ENCODE measurements around the gene WWP2. TPM values are rescaled to one million over a fixed set of nuclear protein-coding genes. Genes with fewer than 3 reads are reported as not detected.
"Not testable (repeated sequence)": the region's sequence is repeated elsewhere in the genome, so short reads cannot be mapped to it uniquely, and the experiment has no call there.

WWP2 gene
- total RNA-seq: 42.5 TPM

DNA sequence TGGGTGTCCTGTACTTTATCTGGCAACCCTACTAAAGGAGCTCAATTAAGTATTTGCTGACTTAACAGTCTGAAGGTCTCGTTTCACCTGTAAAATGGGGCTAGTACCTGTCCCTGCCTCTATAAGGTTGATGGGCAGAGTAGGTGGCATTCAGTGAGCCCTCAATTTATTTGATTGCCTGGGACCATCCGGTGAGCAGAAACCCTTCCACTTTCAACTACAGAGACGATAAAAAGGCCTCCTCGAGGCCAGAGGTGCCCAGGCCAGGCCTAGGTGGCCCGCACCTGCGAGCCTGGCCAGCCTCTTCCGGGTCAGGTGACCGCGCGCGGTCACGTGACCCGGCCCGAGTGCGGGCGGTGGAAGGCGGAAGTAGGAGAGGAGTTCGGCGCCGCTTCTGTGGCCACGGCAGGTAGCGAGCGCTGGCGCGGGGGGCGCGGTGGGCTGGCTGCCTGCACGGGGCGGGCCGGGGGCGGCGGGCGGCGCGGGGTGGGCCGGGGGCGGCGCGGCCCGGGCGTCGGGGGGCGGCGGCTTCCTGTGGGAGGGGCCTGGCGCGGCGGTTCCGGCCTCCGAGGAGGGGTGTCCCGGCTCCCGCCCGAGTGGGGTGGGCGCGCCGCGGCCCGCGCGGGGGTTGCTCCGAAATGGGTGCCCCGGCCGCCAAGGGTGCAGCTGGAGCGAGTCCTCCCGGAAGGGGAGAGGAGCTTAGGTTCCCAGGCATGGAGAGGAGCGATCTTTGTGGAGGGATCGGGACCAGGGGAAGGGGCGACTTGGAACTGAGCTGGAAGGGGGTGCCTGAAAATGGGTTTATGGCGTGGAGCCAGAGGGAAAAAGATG, at the start of gene WWP2:
WWP2 (plus strand) TSS at position 350 of the 831 bp plus-strand sequence. CDS start 24,679 bp downstream, outside the sequence.
- no peaks in the 10 kb centered on the region for H3K9me3 ChIP-seq (ENCODE audit: low read depth, low read length)
- H3K4me1 ChIP-seq (ENCODE audit: insufficient read depth, low read length): peaks cover 25% of the 10 kb centered on the region
- peak within 1 kb of the TSS; percentile 89 for H3K4me3 ChIP-seq (ENCODE audit: low read length)
- H3K27me3 ChIP-seq (ENCODE audit: insufficient read depth, low read length): no peaks in the 10 kb centered on the region

DNA sequence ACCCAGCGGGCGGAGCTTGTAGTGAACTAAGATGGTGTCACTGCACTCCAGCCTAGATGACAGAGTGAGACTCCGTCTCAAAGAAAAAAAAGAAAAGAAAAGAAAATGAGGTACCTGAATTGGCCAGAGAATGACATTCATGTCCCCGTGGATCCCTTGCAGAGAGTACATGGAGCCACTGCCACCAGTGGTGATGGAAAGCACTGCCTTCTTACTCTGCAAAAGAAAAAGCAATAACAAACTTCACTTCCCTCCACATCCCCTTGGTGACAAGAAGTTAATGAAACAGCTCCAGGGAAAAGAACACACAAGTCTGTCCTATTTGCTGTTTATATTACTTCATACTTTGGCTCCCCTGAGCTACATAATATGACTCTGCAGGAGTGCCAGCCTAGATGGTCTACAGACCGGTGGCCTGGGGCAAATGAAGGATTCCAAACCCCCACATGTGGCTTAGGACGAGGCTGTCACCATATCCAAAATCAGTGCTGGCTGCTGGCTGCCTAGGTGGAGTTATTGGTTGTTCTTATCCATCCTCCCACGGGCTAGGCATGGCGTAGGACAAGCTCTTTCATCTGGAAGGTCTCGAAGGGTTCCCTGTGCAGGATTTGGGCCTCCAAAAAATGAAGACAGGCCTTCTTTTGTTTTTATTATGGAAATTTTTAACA, 49.1 kb upstream of the WWP2 start:
- no peak overlapping the region for H3K4me3 ChIP-seq (ENCODE audit: low read length)
- H3K4me1 ChIP-seq (ENCODE audit: insufficient read depth, low read length): no peaks in the 10 kb centered on the region
- H3K27me3 ChIP-seq (ENCODE audit: insufficient read depth, low read length): no peaks in the 10 kb centered on the region
- H3K9me3 ChIP-seq (ENCODE audit: low read depth, low read length): no peaks in the 10 kb centered on the region

DNA sequence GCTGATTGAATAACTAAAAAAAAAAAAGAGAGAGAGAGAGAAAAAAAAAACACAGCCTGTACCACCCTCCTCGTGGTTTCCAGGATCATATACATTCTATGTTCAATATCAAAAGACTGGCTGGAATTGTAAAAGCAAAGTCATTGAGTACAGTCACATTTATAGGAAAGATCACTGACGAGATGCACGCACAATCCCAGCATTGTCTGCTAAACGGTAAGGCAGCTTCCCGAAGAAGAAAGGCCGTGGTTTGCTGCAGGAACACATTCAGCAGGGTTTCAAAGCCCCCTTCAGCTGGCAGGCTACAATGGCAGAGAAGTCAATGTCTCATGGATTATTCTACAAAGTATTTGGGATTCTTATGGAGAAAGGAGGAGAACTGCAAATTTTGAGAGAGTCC, 45.1 kb upstream of the WWP2 start:
- no peak overlapping the region for H3K4me3 ChIP-seq (ENCODE audit: low read length)
- H3K9me3 ChIP-seq (ENCODE audit: low read depth, low read length): no peaks in the 10 kb centered on the region
- H3K27me3 ChIP-seq (ENCODE audit: insufficient read depth, low read length): no peaks in the 10 kb centered on the region
- H3K4me1 ChIP-seq (ENCODE audit: insufficient read depth, low read length): no peaks in the 10 kb centered on the region

DNA sequence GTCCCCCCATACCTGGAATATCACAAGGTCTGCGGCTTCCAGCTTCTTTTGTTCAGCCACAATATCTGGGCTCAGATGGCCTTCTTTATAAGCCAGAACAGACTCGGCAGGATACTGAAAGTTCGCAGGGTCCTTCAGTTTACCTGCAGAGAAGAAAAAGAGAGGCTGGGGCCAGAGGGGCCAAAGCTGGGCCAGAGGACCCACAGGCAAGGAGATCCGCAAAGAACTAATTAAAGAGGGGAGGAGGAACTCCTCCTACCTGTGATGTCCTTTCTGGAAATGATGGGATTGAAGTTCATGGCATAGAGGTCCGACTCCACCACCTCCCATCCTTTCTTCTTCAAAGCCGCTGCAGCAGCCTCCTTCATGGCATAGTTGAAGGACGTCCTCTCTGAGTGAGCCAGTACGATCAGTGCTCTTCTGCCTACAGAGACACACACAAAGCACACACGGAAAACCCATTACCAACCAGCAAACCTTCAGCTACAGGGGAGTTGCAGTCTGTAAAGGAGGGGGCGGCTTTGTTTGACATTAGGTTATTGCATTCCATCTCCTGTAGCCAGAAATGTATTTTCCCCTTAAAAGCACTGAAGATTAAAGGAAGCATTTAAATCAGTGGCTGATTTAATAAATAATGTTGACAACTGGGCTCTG, 43.9 kb upstream of the WWP2 start:
- H3K27me3 ChIP-seq (ENCODE audit: insufficient read depth, low read length): no peaks in the 10 kb centered on the region
- H3K4me1 ChIP-seq (ENCODE audit: insufficient read depth, low read length): no peaks in the 10 kb centered on the region
- no peak overlapping the region for H3K4me3 ChIP-seq (ENCODE audit: low read length)
- no peaks in the 10 kb centered on the region for H3K9me3 ChIP-seq (ENCODE audit: low read depth, low read length)

DNA sequence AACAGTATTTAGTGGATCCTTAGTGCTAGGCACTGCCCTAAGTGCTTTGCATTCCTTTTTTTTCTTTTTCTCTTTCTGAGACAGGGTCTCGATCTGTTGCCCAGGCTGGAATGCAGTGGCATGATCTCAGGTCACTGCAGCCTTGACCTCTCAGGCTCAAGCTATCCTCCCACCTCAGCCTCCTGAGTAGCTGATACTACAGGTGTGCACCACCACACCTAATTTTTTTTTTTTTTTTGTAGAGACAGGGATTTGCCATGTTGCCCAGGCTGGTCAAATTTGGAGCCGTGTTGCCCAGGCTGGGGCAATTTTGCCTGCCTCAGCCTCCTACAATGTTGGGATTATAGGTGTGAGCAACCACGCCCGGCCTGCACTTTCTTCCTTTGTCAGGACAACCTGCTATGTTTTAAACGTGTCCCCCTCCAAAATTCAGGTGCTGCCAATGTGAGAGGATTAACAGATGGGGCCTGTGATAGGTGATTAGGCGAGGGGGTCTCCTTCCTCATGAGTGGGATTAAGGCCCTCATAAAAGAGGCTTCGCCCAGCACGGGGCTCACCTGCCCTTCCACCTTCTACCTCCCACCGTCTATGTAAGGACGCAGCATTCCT, 41.2 kb upstream of the WWP2 start:
- no peaks in the 10 kb centered on the region for H3K27me3 ChIP-seq (ENCODE audit: insufficient read depth, low read length)
- H3K4me1 ChIP-seq (ENCODE audit: insufficient read depth, low read length): peaks cover 14% of the 10 kb centered on the region
- H3K4me3 ChIP-seq (ENCODE audit: low read length): no peak overlapping the region
- H3K9me3 ChIP-seq (ENCODE audit: low read depth, low read length): no peaks in the 10 kb centered on the region

DNA sequence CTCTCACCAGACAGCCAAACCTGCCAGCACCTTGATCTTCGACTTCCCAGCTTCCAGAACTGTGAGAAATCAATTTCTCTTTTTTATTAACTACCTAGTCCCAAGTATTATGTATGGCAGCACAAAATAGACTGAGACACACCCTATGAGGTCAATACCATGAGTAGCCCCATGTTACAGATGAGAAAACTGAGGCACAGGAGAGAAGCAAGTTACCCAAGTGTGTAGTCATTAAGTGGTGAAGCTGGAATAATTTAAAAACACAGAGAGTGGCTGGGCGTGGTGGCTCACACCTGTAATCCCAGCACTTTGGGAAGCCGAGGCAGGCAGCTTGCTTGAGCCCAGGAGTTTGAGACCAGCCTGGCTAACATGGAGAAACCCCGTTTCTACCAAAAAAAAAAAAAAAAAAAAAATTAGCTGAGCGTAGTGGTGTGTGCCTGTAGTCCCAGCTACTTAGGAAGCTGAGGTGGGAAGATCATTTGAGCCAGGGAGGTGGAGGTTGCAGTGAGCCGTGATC, 40.6 kb upstream of the WWP2 start:
- Histone ChIP-seq H3K9me3 (ENCODE audit: low read depth, low read length) (no peaks in the 10 kb centered on the region), H3K27me3 (ENCODE audit: insufficient read depth, low read length) (no peaks in the 10 kb centered on the region), H3K4me1 (ENCODE audit: insufficient read depth, low read length) (peaks cover 20% of the 10 kb centered on the region), H3K4me3 (ENCODE audit: low read length) (no peak overlapping the region)

DNA sequence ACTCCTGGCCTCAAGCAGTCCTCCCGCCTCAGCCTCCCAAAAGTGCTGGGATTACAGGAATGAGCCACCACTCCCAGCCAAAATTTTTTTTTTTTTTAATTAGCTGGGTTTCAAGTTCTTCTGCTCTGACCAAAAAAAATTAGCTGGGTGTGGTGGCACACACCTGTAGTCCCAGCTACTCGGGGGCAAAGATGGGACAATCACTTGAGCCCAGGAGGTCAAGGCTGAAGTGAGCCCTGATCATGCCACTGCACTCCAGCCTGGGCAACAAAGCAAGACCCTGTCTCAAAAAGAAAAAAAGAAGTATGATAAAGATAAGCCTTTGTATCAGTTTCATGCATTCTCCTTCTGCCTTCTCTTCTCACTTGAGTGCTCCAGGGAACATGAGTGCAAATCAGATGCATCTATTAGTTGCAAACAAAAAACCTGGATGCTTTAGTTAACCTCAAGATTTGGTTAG, 37.7 kb upstream of the WWP2 start:
- Histone ChIP-seq H3K27me3 (ENCODE audit: insufficient read depth, low read length) (no peaks in the 10 kb centered on the region), H3K4me3 (ENCODE audit: low read length) (no peak overlapping the region), H3K9me3 (ENCODE audit: low read depth, low read length) (no peaks in the 10 kb centered on the region), H3K4me1 (ENCODE audit: insufficient read depth, low read length) (peaks cover 30% of the 10 kb centered on the region)

DNA sequence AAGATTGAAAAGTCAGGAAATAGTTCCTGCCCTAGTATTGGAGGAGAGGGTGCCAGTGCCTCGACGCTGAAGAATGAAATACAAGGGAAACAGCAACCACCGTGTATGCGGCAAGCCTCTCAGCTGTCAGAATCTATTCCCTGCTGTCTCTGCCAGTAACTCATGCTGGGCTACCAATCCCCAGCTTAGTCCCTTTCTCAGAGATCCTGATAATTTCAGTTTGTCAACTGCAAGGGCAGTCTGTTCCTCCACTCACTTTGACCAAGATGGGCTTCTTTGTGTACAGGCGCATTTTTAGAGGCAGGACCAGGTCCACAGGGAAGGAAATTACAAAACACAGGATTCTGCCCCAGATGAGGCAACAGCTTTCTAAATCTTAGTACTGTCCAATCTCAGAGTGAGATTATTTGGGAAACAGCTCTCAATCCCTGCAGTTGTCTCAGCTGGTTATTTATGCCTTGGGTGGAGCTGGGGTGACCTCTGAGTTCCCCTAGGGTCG, 37.1 kb upstream of the WWP2 start:
- Histone ChIP-seq H3K9me3 (ENCODE audit: low read depth, low read length) (no peaks in the 10 kb centered on the region), H3K27me3 (ENCODE audit: insufficient read depth, low read length) (no peaks in the 10 kb centered on the region), H3K4me3 (ENCODE audit: low read length) (no peak overlapping the region), H3K4me1 (ENCODE audit: insufficient read depth, low read length) (peaks cover 30% of the 10 kb centered on the region)

DNA sequence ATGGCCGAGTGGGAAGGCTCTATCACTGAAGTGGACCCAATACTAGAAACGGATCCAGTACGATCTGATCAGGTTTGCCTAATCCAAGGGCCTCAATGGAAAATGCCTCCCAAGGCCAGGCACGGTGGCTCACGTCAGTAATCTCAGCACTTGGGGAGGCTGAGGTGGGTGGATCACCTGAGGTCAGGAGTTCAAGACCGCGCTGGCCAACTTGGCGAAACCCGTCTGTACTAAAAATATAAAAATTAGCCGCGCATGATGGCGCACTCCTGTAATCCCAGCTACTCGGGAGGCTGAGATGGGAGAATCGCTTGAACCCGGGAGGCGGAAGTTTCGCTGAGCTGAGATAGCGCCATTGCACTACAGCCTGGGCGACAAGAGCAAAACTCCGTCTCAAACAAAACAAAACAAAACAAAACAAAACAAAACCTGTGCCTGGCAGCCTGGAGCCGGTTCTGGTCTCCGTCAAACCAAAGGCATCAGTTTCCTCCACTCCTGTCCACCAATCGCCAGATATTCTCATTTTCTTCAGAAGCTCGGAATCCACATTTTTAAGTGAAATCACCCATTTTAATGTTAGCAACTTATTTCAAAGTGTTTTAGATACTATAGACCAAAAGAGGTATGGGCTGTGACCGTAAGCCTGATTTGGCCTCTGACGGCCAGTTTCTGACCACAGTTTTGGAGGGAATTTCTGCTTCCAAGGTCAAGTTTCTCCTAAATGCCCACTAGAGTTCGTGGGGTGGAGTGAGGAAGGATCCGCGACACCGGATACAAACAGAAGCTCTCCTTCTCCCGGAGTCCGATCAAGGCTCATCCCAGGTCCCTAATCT, 36.4 kb upstream of the WWP2 start:
- Histone ChIP-seq H3K4me3 (ENCODE audit: low read length) (peak overlapping the region; percentile 48), H3K27me3 (ENCODE audit: insufficient read depth, low read length) (no peaks in the 10 kb centered on the region), H3K4me1 (ENCODE audit: insufficient read depth, low read length) (peaks cover 30% of the 10 kb centered on the region), H3K9me3 (ENCODE audit: low read depth, low read length) (no peaks in the 10 kb centered on the region)

DNA sequence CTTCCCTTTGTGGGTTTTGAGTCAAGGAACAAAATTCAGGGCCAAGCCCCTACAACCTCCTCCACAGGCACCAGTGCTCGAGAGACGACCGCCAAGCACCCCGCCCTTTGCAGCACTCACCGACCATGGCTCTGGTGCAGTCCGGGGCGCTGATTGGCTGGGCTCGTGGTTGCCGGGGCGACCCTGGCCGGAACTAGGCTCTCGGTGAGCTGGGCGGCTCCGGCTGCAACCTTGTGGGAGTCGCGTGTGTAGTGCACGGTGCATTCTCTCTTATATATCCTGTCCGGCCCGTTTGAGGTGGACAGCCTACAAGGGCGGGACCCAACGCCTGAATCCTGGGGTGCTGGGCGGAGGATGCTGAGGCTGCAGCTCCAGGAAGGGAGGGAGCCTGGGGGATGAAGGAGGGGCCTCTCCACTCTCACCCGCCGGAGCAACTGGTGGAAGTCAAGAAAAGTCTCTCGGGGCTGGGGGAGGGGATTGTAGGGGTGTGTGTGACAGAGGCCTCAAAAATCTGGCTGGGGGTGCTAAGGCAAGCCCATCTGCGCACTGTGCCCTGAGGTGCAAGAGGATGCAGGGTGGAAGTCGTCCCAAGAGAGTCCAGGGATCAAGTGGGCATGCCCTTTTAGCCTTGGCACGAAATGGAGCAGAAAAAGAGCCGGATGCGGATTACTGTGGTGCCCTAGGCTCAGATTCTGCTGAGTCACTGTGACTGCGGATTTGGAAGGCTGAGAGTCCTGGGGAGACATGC, 35.6 kb upstream of the WWP2 start, which contains the start of gene NQO1:
NQO1 (minus strand) TSS at position 248 of the 748 bp plus-strand sequence; CDS start at position 127, 121 bp downstream.
- no peaks in the 10 kb centered on the region for H3K9me3 ChIP-seq (ENCODE audit: low read depth, low read length)
- H3K27me3 ChIP-seq (ENCODE audit: insufficient read depth, low read length): no peaks in the 10 kb centered on the region
- peaks cover 30% of the 10 kb centered on the region for H3K4me1 ChIP-seq (ENCODE audit: insufficient read depth, low read length)
- peak within 1 kb of the TSS; percentile 48 for H3K4me3 ChIP-seq (ENCODE audit: low read length)

DNA sequence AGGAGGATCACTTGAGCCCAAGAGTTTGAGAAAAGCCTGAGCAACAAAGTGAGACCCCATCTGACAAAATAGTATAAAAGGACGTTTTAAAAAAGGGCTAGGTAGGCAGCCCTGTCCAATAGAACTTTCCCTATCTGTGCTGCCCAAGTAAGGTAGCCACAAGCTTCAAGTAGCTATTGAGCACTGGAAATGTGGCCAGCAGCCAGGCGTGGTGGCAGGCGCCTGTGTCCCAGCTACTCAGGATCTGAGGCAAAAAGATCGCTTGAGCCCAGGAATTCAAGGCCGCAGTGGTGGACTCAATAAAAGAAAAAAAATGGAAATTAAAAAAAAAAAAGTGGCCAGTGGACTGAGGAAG, 34.2 kb upstream of the WWP2 start:
- Histone ChIP-seq H3K27me3 (ENCODE audit: insufficient read depth, low read length) (no peaks in the 10 kb centered on the region), H3K4me1 (ENCODE audit: insufficient read depth, low read length) (peaks cover 30% of the 10 kb centered on the region), H3K4me3 (ENCODE audit: low read length) (no peak overlapping the region), H3K9me3 (ENCODE audit: low read depth, low read length) (no peaks in the 10 kb centered on the region)

DNA sequence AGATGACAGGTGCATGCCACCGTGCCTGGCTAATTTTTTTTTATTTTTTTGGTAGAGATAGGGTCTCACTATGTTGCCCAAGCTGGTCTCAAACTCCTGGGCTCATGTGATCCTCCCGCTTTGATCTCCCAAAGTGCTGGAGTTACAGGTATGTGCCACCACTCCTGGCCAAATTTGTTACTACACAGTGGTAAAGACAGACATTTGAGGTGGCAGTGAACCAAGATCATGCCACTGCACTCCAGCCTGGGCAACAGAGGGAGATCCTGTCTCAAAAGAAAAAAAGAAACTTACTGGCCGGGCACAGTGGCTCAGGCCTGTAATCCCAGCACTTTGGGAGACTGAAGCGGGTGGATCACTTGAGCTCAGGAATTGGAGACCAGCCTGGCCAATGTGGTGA, 33.1 kb upstream of the WWP2 start:
- not testable (repeated sequence) for H3K27me3 ChIP-seq (ENCODE audit: insufficient read depth, low read length); H3K9me3 ChIP-seq (ENCODE audit: low read depth, low read length); H3K4me3 ChIP-seq (ENCODE audit: low read length)
- H3K4me1 ChIP-seq (ENCODE audit: insufficient read depth, low read length): peaks cover 30% of the 10 kb centered on the region

DNA sequence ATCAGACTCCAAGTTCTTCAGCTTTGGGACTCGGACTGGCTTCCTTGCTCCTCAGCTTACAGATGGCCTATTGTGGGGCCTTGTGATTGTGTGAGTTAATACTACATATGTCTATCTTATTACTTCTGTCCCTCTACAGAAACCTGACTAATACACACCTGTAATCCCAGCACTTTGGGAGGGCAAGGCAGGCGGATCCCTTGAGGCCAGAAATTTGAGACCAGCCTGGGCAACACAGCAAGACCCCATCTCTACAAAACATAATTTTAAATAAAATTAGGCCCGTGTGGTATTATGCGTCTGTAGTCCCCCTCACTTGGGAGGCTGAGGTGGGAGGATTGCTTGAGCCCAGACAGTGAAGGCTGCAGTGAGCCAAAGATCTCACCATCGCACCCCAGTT, 30.9 kb upstream of the WWP2 start:
- not testable (repeated sequence) for H3K27me3 ChIP-seq (ENCODE audit: insufficient read depth, low read length); H3K9me3 ChIP-seq (ENCODE audit: low read depth, low read length); H3K4me3 ChIP-seq (ENCODE audit: low read length)
- peaks cover 13% of the 10 kb centered on the region for H3K4me1 ChIP-seq (ENCODE audit: insufficient read depth, low read length)

Data from mononuclear cell (primary cell).